Transverse colon (tissue), 4 donors: ENCODE measurements around the gene RTL10. TPM values are rescaled to one million over a fixed set of nuclear protein-coding genes. Genes with fewer than 3 reads are reported as not detected.

Experiments used
- DNase-seq: peaks from one replicate; pipeline ENCODE4 v3.0.0-alpha.2; 2019
- H3K27ac ChIP-seq, 4 donors: fragments of 200-600 bp; sonication (generic); 2 replicates each; pipeline ENCODE4 v1.5.1; 2016 to 2018; ENCODE audit warnings: inconsistent platforms in 4 of 4
- H3K27me3 ChIP-seq: fragments of 200-600 bp; sonication (generic); 2 replicates; pipeline ENCODE4 v1.5.1; 2017; ENCODE audit warnings: inconsistent platforms
- H3K36me3 ChIP-seq, 4 donors: fragments of 200-600 bp; sonication (generic); 2 replicates each; pipeline ENCODE4 v1.5.1; 2017 to 2019; ENCODE audit warnings: inconsistent platforms in 4 of 4
- H3K4me1 ChIP-seq, 4 donors: fragments of 200-600 bp; sonication (generic); 2 replicates each; pipeline ENCODE4 v1.5.1; 2017 to 2020; ENCODE audit warnings: inconsistent platforms in 4 of 4
- H3K4me3 ChIP-seq, 4 donors: fragments of 200-600 bp; sonication (generic); 1 replicate in 1 of 4; 2 replicates in 3 of 4; pipeline versions ENCODE4 v1.5.1 to v1.6.1; 2017 to 2019; ENCODE audit warnings: inconsistent platforms in 4 of 4
- H3K9me3 ChIP-seq, 2 donors: fragments of 200-600 bp; sonication (generic); 2 replicates each; pipeline ENCODE4 v1.5.1; 2017 to 2019; ENCODE audit warnings: inconsistent platforms in 2 of 2
- EP300 ChIP-seq: sonication (generic); formaldehyde crosslinking; IDR thresholded peaks from one replicate; pipeline ENCODE4 v1.6.1; 2017; ENCODE audit warnings: antibody characterized with exemption, low read depth
- POLR2A ChIP-seq: fragments of 450-650 bp; IDR thresholded peaks from one replicate; pipeline ENCODE4 v1.6.1; 2016; ENCODE audit warnings: antibody characterized with exemption, mild to moderate bottlenecking, moderate library complexity
- POLR2AphosphoS5 ChIP-seq, 3 donors: sonication (generic); formaldehyde crosslinking; IDR thresholded peaks; one replicate each; pipeline ENCODE4 v1.6.1; 2016; ENCODE audit warnings: antibody characterized with exemption in 3 of 3
- WGBS, 2 donors: methylation state at CpG; one replicate each; pipeline ENCODE4 v1.1.5; 2018; ENCODE audit warnings: low coverage in 1 of 2; 5-methylcytosine and 5-hydroxymethylcytosine counted together
- in situ Hi-C, 4 donors: fragments of 200-750 bp; cut with MboI; loops; one replicate each; pipeline versions ENCODE4 v1.15.0 to v1.15.1; 2017; ENCODE audit warnings: low sequenced_read_pairs in 3 of 4, low pct_ligation_motif_present in 1 of 4, low pct_unique_long_range_greater_than_20kb in 1 of 4
- intact Hi-C: fragments of 100-400 bp; cut with DNase I; formaldehyde crosslinking; loops from one replicate; pipeline ENCODE4 v1.15.1; 2023; ENCODE audit warnings: low total_unique reads
- total RNA-seq, 4 donors: library from RNA; depleted of rRNA; stranded (reverse); fragments of >200 nt; gene quantifications; one replicate each; pipeline ENCODE4 v1.1.0, GENCODE V29; 2016
- TF ChIP-seq, protein P1 (sequence below), 5 experiments: fragments of 200-600 bp in 3 of 5; fragments of 450-650 bp in 2 of 5; sonication (generic) in 3 of 5; IDR thresholded peaks; 1 replicate in 2 of 5; 2 replicates in 3 of 5; pipeline ENCODE4 v1.5.1; 2016 to 2017; ENCODE audit warnings: antibody characterized with exemption in 5 of 5, inconsistent platforms in 3 of 5, mild to moderate bottlenecking in 2 of 5, moderate library complexity in 1 of 5

RTL10 gene
- total RNA-seq, 4 donors from 2014 or later = 7.1 to 16.8 (median 7.8) TPM

DNA sequence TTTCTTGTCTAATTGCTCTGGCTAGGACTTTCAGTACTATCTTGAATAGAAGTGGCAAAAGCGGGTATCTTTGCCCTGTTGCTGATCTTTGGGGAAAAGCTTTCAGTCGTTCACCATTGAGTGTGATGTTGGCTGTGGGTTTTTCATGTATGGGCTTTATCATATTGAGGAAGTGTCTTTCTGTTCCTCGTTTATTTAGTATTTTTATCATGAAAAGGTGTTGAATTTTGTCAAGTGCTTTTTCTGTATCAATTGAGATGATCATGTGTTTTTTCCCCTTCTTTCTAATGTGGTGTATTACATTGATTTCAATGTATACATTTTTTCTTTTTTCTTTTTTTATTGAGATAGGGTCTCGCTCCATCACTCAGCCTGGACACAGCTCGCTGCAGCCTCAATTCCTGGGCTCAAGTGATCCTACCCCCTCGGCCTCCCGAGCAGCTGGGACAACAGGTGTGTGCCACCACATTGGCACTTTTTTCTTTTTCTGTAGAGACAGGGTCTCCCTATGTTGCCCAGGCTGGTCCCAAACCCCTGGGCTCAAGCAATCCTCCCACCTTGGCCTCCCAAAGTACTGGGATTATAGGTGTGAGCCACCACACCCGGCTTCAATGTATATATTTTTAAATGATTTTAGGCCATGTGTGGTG, 5.3 kb upstream of the RTL10 start:
- Histone ChIP-seq H3K9me3 (no peaks in the 10 kb centered on the region), H3K4me1 (peaks cover 8 to 11% (median 9%) of the 10 kb centered on the region in 4 donors), H3K27me3 (no peaks in the 10 kb centered on the region), H3K27ac (no peak overlapping the region), H3K36me3 (no peaks in the 10 kb centered on the region), H3K4me3 (no peak overlapping the region)
- intact Hi-C loops (loop anchor here (10.0 kb wide), 1 partner anchor 355 kb away; no protein-coding TSS in a partner anchor), in situ Hi-C loops (no loop called here)
- TF ChIP-seq POLR2AphosphoS5 (IDR thresholded peaks at IDR 0.05) (no peak), EP300 (no peak), POLR2A (no peak)
- TF ChIP-seq, protein P1, sequence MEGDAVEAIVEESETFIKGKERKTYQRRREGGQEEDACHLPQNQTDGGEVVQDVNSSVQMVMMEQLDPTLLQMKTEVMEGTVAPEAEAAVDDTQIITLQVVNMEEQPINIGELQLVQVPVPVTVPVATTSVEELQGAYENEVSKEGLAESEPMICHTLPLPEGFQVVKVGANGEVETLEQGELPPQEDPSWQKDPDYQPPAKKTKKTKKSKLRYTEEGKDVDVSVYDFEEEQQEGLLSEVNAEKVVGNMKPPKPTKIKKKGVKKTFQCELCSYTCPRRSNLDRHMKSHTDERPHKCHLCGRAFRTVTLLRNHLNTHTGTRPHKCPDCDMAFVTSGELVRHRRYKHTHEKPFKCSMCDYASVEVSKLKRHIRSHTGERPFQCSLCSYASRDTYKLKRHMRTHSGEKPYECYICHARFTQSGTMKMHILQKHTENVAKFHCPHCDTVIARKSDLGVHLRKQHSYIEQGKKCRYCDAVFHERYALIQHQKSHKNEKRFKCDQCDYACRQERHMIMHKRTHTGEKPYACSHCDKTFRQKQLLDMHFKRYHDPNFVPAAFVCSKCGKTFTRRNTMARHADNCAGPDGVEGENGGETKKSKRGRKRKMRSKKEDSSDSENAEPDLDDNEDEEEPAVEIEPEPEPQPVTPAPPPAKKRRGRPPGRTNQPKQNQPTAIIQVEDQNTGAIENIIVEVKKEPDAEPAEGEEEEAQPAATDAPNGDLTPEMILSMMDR (IDR thresholded peaks at IDR 0.05) = no peak
- 91 to 95% methylated on average over 5 to 8 of the region's 8 CpGs for WGBS, 2 donors
- no peak for DNase-seq

DNA sequence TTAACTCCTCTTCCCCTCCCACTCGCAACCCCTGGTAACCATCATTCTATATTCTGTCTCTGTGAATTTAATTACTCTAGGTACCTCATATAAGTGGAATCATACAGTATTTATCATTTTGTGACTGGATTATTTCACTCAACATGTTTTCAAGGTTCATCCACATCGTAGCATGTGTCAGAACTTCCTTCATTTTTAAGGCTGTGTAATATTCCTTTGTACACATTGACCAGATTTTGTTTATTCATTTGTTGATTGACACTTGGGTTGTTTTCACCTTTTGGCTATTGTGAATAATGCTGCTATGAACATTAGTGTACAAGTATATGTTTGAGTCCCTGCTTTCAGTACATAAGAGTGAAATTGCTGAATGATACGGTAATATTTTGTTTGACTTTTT, 2.7 kb upstream of the RTL10 start:
- intact Hi-C loops = loop anchor here (10.0 kb wide), 1 partner anchor 357 kb away; no protein-coding TSS in a partner anchor
- Histone ChIP-seq H3K36me3 (no peaks in the 10 kb centered on the region), H3K27me3 (no peaks in the 10 kb centered on the region), H3K27ac (no peak overlapping the region), H3K9me3 (no peaks in the 10 kb centered on the region), H3K4me3 (no peak overlapping the region), H3K4me1 (peaks cover 16 to 25% (median 22%) of the 10 kb centered on the region in 4 donors)
- in situ Hi-C loops = no loop called here
- no peak for DNase-seq
- WGBS, 2 donors = 91 to 97% methylated on average over 3 of the region's 3 CpGs
- no peak for TF ChIP-seq POLR2AphosphoS5 (IDR thresholded peaks at IDR 0.05)
- no peak for TF ChIP-seq POLR2A
- no peak for TF ChIP-seq EP300
- TF ChIP-seq, protein P1 (IDR thresholded peaks at IDR 0.05) = no peak

DNA sequence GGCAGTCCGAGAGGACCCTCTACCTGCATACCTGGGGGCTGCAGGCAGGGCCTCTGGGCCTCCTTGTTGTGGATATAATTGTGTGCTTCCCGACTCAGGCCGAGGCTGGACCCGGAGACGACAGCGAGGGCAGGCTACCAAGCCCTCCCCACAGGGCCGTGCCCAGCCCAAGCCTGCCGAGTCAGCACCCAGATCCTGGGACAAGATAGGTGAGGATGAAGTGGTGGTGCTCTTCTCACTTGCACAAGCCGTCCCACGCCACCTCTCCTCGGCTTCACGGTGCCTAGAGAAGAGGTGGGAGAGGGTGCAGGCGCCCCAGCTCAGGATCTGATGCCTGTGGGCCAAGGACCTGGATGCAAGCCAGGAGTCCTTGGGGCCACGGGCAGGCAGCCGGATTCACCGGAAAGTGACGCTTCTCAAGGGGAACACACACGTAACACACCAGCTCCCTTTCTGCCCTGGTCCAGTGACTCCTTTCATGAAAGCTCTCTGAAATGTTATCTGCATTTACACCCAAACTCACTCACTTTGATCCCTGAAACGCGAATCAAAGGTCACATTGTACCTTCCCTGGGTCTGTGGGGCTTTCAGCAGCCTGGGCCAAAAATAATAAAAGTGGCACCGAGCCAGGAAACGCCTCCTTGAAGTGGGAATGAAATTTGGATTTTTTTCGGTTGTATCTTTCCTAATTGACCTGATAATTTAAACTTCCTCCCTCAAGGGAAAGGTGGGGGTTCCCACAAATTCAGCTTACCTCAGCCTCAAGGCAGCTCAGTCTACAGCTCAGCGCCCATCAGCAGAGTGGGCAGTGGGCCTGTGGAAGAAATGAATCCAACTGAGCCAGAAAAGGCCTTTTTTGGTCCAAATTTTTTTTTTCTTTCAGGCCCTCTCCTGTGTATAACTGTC, 1.1 kb upstream of the RTL10 start:
- H3K27ac ChIP-seq = peak overlapping the region; percentile 90 to 97 (median 94)
- peaks cover 16 to 25% (median 22%) of the 10 kb centered on the region in 4 donors for H3K4me1 ChIP-seq
- H3K9me3 ChIP-seq = no peaks in the 10 kb centered on the region
- 5 to 20% methylated on average over 2 to 23 of the region's 24 CpGs for WGBS, 2 donors
- DNase-seq = peak; percentile 59
- intact Hi-C loops (loop anchor here (10.0 kb wide), 1 partner anchor 359 kb away; no protein-coding TSS in a partner anchor), in situ Hi-C loops (no loop called here)
- H3K36me3 ChIP-seq = peaks cover 0 to 4% (median 0%) of the 10 kb centered on the region in 4 donors
- peak overlapping the region; percentile 60 to 95 (median 78) for H3K4me3 ChIP-seq
- TF ChIP-seq, protein P1 (IDR thresholded peaks at IDR 0.05) = no peak
- no peak for TF ChIP-seq POLR2A
- TF ChIP-seq EP300 = no peak
- peak in 1 of 3 donors; percentile 13 for TF ChIP-seq POLR2AphosphoS5 (IDR thresholded peaks at IDR 0.05)
- no peaks in the 10 kb centered on the region for H3K27me3 ChIP-seq
